Liver (tissue), 9 donors: ENCODE data around the gene ADAMTS15. TPM values are rescaled to one million over a fixed set of nuclear protein-coding genes. Genes with fewer than 3 reads are reported as not detected.

Source experiments
- DNase-seq: peaks from one replicate; pipeline ENCODE4 v3.0.0-alpha.2; 2017; ENCODE audit warnings: low spot score
- H3K27ac ChIP-seq, 2 donors: one replicate each; pipeline ENCODE4 v1.7.0; 2013; ENCODE audit warnings: inconsistent platforms in 2 of 2, low read length in 2 of 2, control low read depth in 1 of 2, low read depth in 1 of 2, mild to moderate bottlenecking in 1 of 2
- H3K27me3 ChIP-seq, 4 donors: one replicate each; pipeline versions ENCODE4 v1.6.1 to v1.7.0; 2013; ENCODE audit warnings: low read length in 3 of 4, inconsistent platforms in 1 of 4, mild to moderate bottlenecking in 1 of 4, moderate library complexity in 1 of 4; ENCODE audit not compliant: control insufficient read depth in 4 of 4, insufficient read depth in 4 of 4
- H3K36me3 ChIP-seq, 4 donors: one replicate each; pipeline versions ENCODE4 v1.6.1 to v1.7.0; 2013; ENCODE audit warnings: low read length in 3 of 4, mild to moderate bottlenecking in 3 of 4, low read depth in 1 of 4, moderate library complexity in 1 of 4; ENCODE audit not compliant: control insufficient read depth in 4 of 4, insufficient read depth in 3 of 4
- H3K4me1 ChIP-seq, 4 donors: one replicate each; pipeline versions ENCODE4 v1.6.1 to v1.7.0; 2013; ENCODE audit warnings: low read length in 3 of 4, mild to moderate bottlenecking in 3 of 4, moderate library complexity in 1 of 4; ENCODE audit not compliant: control insufficient read depth in 4 of 4, insufficient read depth in 4 of 4
- H3K4me3 ChIP-seq, 3 donors: one replicate each; pipeline versions ENCODE4 v1.6.1 to v1.7.0; 2013; ENCODE audit warnings: low read length in 3 of 3, control low read depth in 1 of 3, low read depth in 1 of 3, mild to moderate bottlenecking in 1 of 3
- H3K9ac ChIP-seq, 2 donors: one replicate each; pipeline ENCODE4 v1.7.0; 2013; ENCODE audit warnings: low read length in 2 of 2, mild to moderate bottlenecking in 2 of 2, moderate library complexity in 2 of 2, control low read depth in 1 of 2, low read depth in 1 of 2
- H3K9me3 ChIP-seq, 4 donors: one replicate each; pipeline versions ENCODE4 v1.6.1 to v1.7.0; 2013; ENCODE audit warnings: low read length in 3 of 4; ENCODE audit not compliant: control insufficient read depth in 4 of 4
- ATF3 ChIP-seq: IDR thresholded peaks from 2 replicates; pipeline ENCODE4 v1.6.1; 2016; ENCODE audit warnings: antibody characterized with exemption
- EGR1 ChIP-seq, 2 donors: IDR thresholded peaks; 2 replicates each; pipeline ENCODE4 v1.6.1; 2016 to 2018; ENCODE audit warnings: antibody characterized with exemption in 2 of 2, low read depth in 2 of 2
- FOXA1 ChIP-seq: IDR thresholded peaks from 2 replicates; pipeline ENCODE4 v1.6.1; 2016; ENCODE audit warnings: antibody characterized with exemption
- GABPA ChIP-seq, 2 donors: IDR thresholded peaks in 1 of 2; conservative IDR thresholded peaks in 1 of 2; 2 replicates each; pipeline ENCODE4 v1.6.1; 2016; ENCODE audit warnings: antibody characterized with exemption in 2 of 2, mild to moderate bottlenecking in 1 of 2, moderate library complexity in 1 of 2
- HNF4A ChIP-seq, 2 donors: conservative IDR thresholded peaks; 2 replicates each; pipeline ENCODE4 v1.6.1; 2016; ENCODE audit warnings: antibody characterized with exemption in 2 of 2, mild to moderate bottlenecking in 2 of 2
- HNF4G ChIP-seq: IDR thresholded peaks from 2 replicates; pipeline ENCODE4 v1.6.1; 2016; ENCODE audit warnings: antibody characterized with exemption
- JUND ChIP-seq, 2 donors: IDR thresholded peaks; 2 replicates each; pipeline ENCODE4 v1.6.1; 2016; ENCODE audit warnings: antibody characterized with exemption in 2 of 2
- MAX ChIP-seq: IDR thresholded peaks from 2 replicates; pipeline ENCODE4 v1.6.1; 2016; ENCODE audit warnings: antibody characterized with exemption
- NR2F2 ChIP-seq: IDR thresholded peaks from 2 replicates; pipeline ENCODE4 v1.6.1; 2016; ENCODE audit warnings: antibody characterized with exemption
- RAD21 ChIP-seq, 2 donors: IDR thresholded peaks; 2 replicates each; pipeline ENCODE4 v1.6.1; 2016; ENCODE audit warnings: antibody characterized with exemption in 2 of 2, mild to moderate bottlenecking in 2 of 2
- REST ChIP-seq: IDR thresholded peaks from 2 replicates; pipeline ENCODE4 v1.6.1; 2016; ENCODE audit warnings: antibody characterized with exemption, mild to moderate bottlenecking
- SP1 ChIP-seq: IDR thresholded peaks from 2 replicates; pipeline ENCODE4 v1.6.1; 2018; ENCODE audit warnings: antibody characterized with exemption, mild to moderate bottlenecking
- YY1 ChIP-seq: IDR thresholded peaks from 2 replicates; pipeline ENCODE4 v1.6.1; 2016; ENCODE audit warnings: antibody characterized with exemption, mild to moderate bottlenecking
- ZBTB33 ChIP-seq: IDR thresholded peaks from 2 replicates; pipeline ENCODE4 v1.6.1; 2016; ENCODE audit warnings: antibody characterized with exemption
- WGBS: extraction: QIAGEN DNeasy Blood & Tissue Kit; methylation state at CpG from one replicate; pipeline ENCODE4 v1.1.7; 2013; 5-methylcytosine and 5-hydroxymethylcytosine counted together
- polyA plus RNA-seq, 2 donors: library from polyadenylated mRNA; stranded (reverse) in 1 of 2; unstranded in 1 of 2; fragments of 200-250 nt in 1 of 2; fragments of >200 nt in 1 of 2; fragmentation: Nextera tagmentation in 1 of 2; extraction: Ambion mirVana in 1 of 2; gene quantifications; one replicate each; pipeline versions ENCODE4 v1.2.1 to v1.2.3, GENCODE V29; 2013 to 2015
- total RNA-seq, 2 donors: library from RNA; depleted of rRNA; stranded (reverse); fragments of >200 nt; gene quantifications; one replicate each; pipeline ENCODE4 v1.2.3, GENCODE V29; 2014
- donor health status: healthy.
- donor health status: healthy.
- donor health status: healthy.
- donor health status: healthy.
- donor health status: healthy.

Gene ADAMTS15
- total and polyA plus RNA-seq, 4 donors: 0.06 to 1.3 (median 0.77) TPM

GRCh38 chr11:130475426-130476053, 27.1 kb downstream of the ADAMTS15 start:
- no peak for DNase-seq
- Histone ChIP-seq H3K9me3 (no peaks in the 10 kb centered on the region), H3K27ac (no peak overlapping the region), H3K27me3 (no peaks in the 10 kb centered on the region), H3K9ac (no peak overlapping the region), H3K4me1 (no peaks in the 10 kb centered on the region), H3K4me3 (no peak overlapping the region), H3K36me3 (no peaks in the 10 kb centered on the region)
- 92% methylated on average over 10 of the region's 10 CpGs for WGBS
- TF ChIP-seq ATF3: no peak
- TF ChIP-seq GABPA (IDR thresholded peaks at IDR 0.05 in 1 of 2, conservative IDR thresholded peaks at IDR 0.05 in 1 of 2): no peak
- TF ChIP-seq MAX: no peak
- TF ChIP-seq ZBTB33: no peak
- TF ChIP-seq EGR1 (IDR thresholded peaks at IDR 0.05; ENCODE audit: low read depth in 2 of 2): no peak
- TF ChIP-seq NR2F2: no peak
- no peak for TF ChIP-seq HNF4A (conservative IDR thresholded peaks at IDR 0.05)
- TF ChIP-seq HNF4G: no peak

- Histone ChIP-seq H3K27ac (no peak overlapping the region), H3K9me3 (no peaks in the 10 kb centered on the region), H3K9ac (no peak overlapping the region), H3K27me3 (no peaks in the 10 kb centered on the region), H3K4me3 (no peak overlapping the region), H3K36me3 (no peaks in the 10 kb centered on the region), H3K4me1 (no peaks in the 10 kb centered on the region)
- DNase-seq: no peak
- WGBS: 90% methylated on average over 12 of the region's 12 CpGs
- no peak for TF ChIP-seq FOXA1
- TF ChIP-seq HNF4G: no peak
- TF ChIP-seq REST: no peak
- no peak for TF ChIP-seq NR2F2
- no peak for TF ChIP-seq SP1
- no peak for TF ChIP-seq JUND (IDR thresholded peaks at IDR 0.05)
- no peak for TF ChIP-seq RAD21 (IDR thresholded peaks at IDR 0.05)
- TF ChIP-seq HNF4A (conservative IDR thresholded peaks at IDR 0.05): no peak
- no peak for TF ChIP-seq YY1
- no peak for TF ChIP-seq GABPA (IDR thresholded peaks at IDR 0.05 in 1 of 2, conservative IDR thresholded peaks at IDR 0.05 in 1 of 2)
These were observed 27.9 kb downstream of the ADAMTS15 start for GRCh38 chr11:130476200-130476921.
